GM18511 (cell line): ENCODE results near the gene STIMATE.

ENCODE experiments used
- ATAC-seq: cut with Tn5 transposase; IDR thresholded peaks from one replicate; pipeline ENCODE4 v1.9.1; 2021; ENCODE audit warnings: mild to moderate bottlenecking, moderate library complexity; ENCODE audit not compliant: unreplicated experiment

Gene STIMATE

GRCh38 chr3:52843108-52843865, 54.1 kb downstream of the STIMATE start:
- no peak for ATAC-seq

- no peak for ATAC-seq
Observed at GRCh38 chr3:52842424-52842823, 54.9 kb downstream of the STIMATE start.

GRCh38 chr3:52841981-52842340, 55.4 kb downstream of the STIMATE start:
- ATAC-seq: no peak

- peak; percentile 51 for ATAC-seq
Observed at GRCh38 chr3:52841211-52841980, 56.0 kb downstream of the STIMATE start.

GRCh38 chr3:52839892-52840545, 57.3 kb downstream of the STIMATE start:
- ATAC-seq: no peak

GRCh38 chr3:52839268-52839575, 58.1 kb downstream of the STIMATE start:
- ATAC-seq: no peak

- ATAC-seq: no peak
Observed at GRCh38 chr3:52838561-52839267, 58.6 kb downstream of the STIMATE start.

GRCh38 chr3:52836986-52837385, 60.4 kb downstream of the STIMATE start:
- ATAC-seq: no peak

- ATAC-seq: no peak
Observed at GRCh38 chr3:52836471-52836845, 60.9 kb downstream of the STIMATE start.

GRCh38 chr3:52835766-52836470, 61.4 kb downstream of the STIMATE start:
- no peak for ATAC-seq

- no peak for ATAC-seq
Observed at GRCh38 chr3:52834871-52835501, 62.4 kb downstream of the STIMATE start, which contains the start of gene MUSTN1. Gene MUSTN1, minus strand, starts transcription at chr3:52835019. Its CDS starts 71 bp downstream, at chr3:52834948.

GRCh38 chr3:52833202-52833601, 64.1 kb downstream of the STIMATE start:
- ATAC-seq: no peak

GRCh38 chr3:52831500-52832301, 65.6 kb downstream of the STIMATE start:
- ATAC-seq: no peak

GRCh38 chr3:52830535-52831258, 66.7 kb downstream of the STIMATE start, which contains the start of gene ITIH4:
Gene ITIH4, minus strand, starts transcription at chr3:52830672. Its CDS starts 30 bp downstream, at chr3:52830642.
- ATAC-seq: no peak

GRCh38 chr3:52829906-52830463, 67.4 kb downstream of the STIMATE start:
- no peak for ATAC-seq

- no peak for ATAC-seq
Observed at GRCh38 chr3:52829482-52829881, 67.9 kb downstream of the STIMATE start.

- no peak for ATAC-seq
Observed at GRCh38 chr3:52827866-52828376, 69.4 kb downstream of the STIMATE start.

GRCh38 chr3:52827441-52827840, 69.9 kb downstream of the STIMATE start:
- no peak for ATAC-seq
